K562 (cell line): ENCODE data around the gene IQCC. TPM values are rescaled to one million over a fixed set of nuclear protein-coding genes. Genes with fewer than 3 reads are reported as not detected.

Experiments
- BRD9 ChIP-seq: fragments of 450-650 bp; IDR thresholded peaks from 2 replicates; pipeline ENCODE4 v1.6.1; 2018; ENCODE audit warnings: low read depth; ENCODE audit not compliant: partially characterized antibody
- CCAR2 ChIP-seq: fragments of 200-400 bp; formaldehyde crosslinking; IDR thresholded peaks from 2 replicates; pipeline ENCODE4 v1.6.1; 2017; ENCODE audit warnings: mild to moderate bottlenecking, low read depth, low read length
- E2F8 ChIP-seq: fragments of 450-650 bp; IDR thresholded peaks from 2 replicates; pipeline ENCODE4 v1.7.1; 2018; ENCODE audit warnings: mild to moderate bottlenecking, low read depth; ENCODE audit not compliant: partially characterized antibody
- GTF2F1 ChIP-seq: IDR thresholded peaks from 2 replicates; pipeline ENCODE4 v1.6.1; 2011; ENCODE audit warnings: low read depth, low read length, improper control_type of control experiment
- HOMEZ ChIP-seq: fragments of 250-450 bp; sonication (Bioruptor Pico); IDR thresholded peaks from 2 replicates; pipeline ENCODE4 v1.4.0; 2020; ENCODE audit warnings: mild to moderate bottlenecking, moderate library complexity
- KDM2B ChIP-seq: fragments of 250-450 bp; sonication (Bioruptor Pico); IDR thresholded peaks from 2 replicates; pipeline ENCODE4 v1.8.0; 2021; ENCODE audit warnings: mild to moderate bottlenecking, moderate library complexity
- MECOM ChIP-seq: fragments of 250-450 bp; sonication (Bioruptor Pico); IDR thresholded peaks from 2 replicates; pipeline ENCODE4 v1.8.0; 2022; ENCODE audit warnings: inconsistent platforms
- MTA1 ChIP-seq: fragments of 450-650 bp; IDR thresholded peaks from 2 replicates; pipeline ENCODE4 v1.6.1; 2017; ENCODE audit warnings: borderline replicate concordance
- PURB ChIP-seq: sonication (generic); formaldehyde crosslinking; IDR thresholded peaks from 2 replicates; pipeline ENCODE4 v1.9.0; 2021; ENCODE audit warnings: low read depth, mild to moderate bottlenecking, missing genetic modification reagents
- RBM14 ChIP-seq: fragments of 200-400 bp; formaldehyde crosslinking; IDR thresholded peaks from 2 replicates; pipeline ENCODE4 v1.6.1; 2018; ENCODE audit warnings: low read depth, mild to moderate bottlenecking, low read length, moderate library complexity, borderline replicate concordance; ENCODE audit not compliant: insufficient read depth
- RBM17 ChIP-seq: fragments of 200-400 bp; formaldehyde crosslinking; IDR thresholded peaks from 2 replicates; pipeline ENCODE4 v1.6.1; 2017; ENCODE audit warnings: low read depth, mild to moderate bottlenecking, low read length, borderline replicate concordance
- RNF219 ChIP-seq: fragments of 250-450 bp; sonication (Bioruptor Pico); IDR thresholded peaks from 2 replicates; pipeline ENCODE4 v1.5.0; 2022; ENCODE audit warnings: mild to moderate bottlenecking
- TCF3 ChIP-seq: sonication (generic); formaldehyde crosslinking; IDR thresholded peaks from 2 replicates; pipeline ENCODE4 v1.4.0; 2020; ENCODE audit warnings: mild to moderate bottlenecking, missing genetic modification reagents
- TOE1 ChIP-seq, 2 experiments: fragments of 450-650 bp in 1 of 2; sonication (generic) in 1 of 2; formaldehyde crosslinking in 1 of 2; IDR thresholded peaks; 2 replicates each; pipeline versions ENCODE4 v1.7.1 to v1.8.0; 2016 to 2022; ENCODE audit warnings: borderline replicate concordance in 2 of 2, mild to moderate bottlenecking in 2 of 2, antibody characterized with exemption in 1 of 2, inconsistent platforms in 1 of 2, low read depth in 1 of 2, missing genetic modification reagents in 1 of 2, moderate library complexity in 1 of 2
- ZMIZ1 ChIP-seq, 2 experiments: fragments of 150-350 bp in 1 of 2; IDR thresholded peaks; 2 replicates each; pipeline ENCODE4 v1.6.1; 2012 to 2016; ENCODE audit warnings: low read depth in 2 of 2, low read length in 2 of 2, mild to moderate bottlenecking in 1 of 2, moderate library complexity in 1 of 2
- ZNF445 ChIP-seq: fragments of 250-450 bp; sonication (Bioruptor Pico); IDR thresholded peaks from 2 replicates; pipeline ENCODE4 v1.4.0; 2020; ENCODE audit warnings: low read depth, mild to moderate bottlenecking, moderate library complexity
- ZNF584 ChIP-seq: fragments of 200-800 bp; sonication (Bioruptor generic); IDR thresholded peaks from 2 replicates; pipeline ENCODE4 v1.6.1; 2016; ENCODE audit warnings: low read depth, mild to moderate bottlenecking, missing genetic modification characterization, missing compliant biosample characterization
- ZNF764 ChIP-seq: fragments of 250-450 bp; sonication (Bioruptor Pico); IDR thresholded peaks from 2 replicates; pipeline ENCODE4 v1.4.0; 2020; ENCODE audit warnings: low read depth, mild to moderate bottlenecking, moderate library complexity
- polyA plus RNA-seq, 8 experiments: library from polyadenylated mRNA; depleted of rRNA in 4 of 8; stranded (reverse) in 5 of 8; unstranded in 3 of 8; fragments of >200 nt; fragmentation: Nextera tagmentation in 2 of 8; fragmentation: Illumina TruSeq in 1 of 8; extraction: Ambion mirVana in 2 of 8; extraction: Trizol in 1 of 8; gene quantifications; 2 replicates each; pipeline versions ENCODE4 v1.2.1 to v1.2.3, GENCODE V29; 2011 to 2014; ENCODE audit warnings: inconsistent platforms in 1 of 8, missing spikeins in 1 of 8
- total RNA-seq, 7 experiments: library from RNA; depleted of rRNA in 6 of 7; stranded (reverse); fragments of >200 nt in 6 of 7; fragmentation: Illumina TruSeq in 2 of 7; extraction: Trizol in 2 of 7; gene quantifications; 2 replicates each; pipeline versions ENCODE4 v1.2.1 to v1.2.3, GENCODE V29; 2011 to 2021; ENCODE audit warnings: low replicate concordance in 1 of 7

The IQCC gene
- total and polyA plus RNA-seq, 9 of the 15 experiments (the other 6 are each of a cell fraction or from before 2014, with no cell fraction given) = 8.1 to 16.5 (median 10.7) TPM

GRCh38 chr1:32179193-32179442 lies 26.4 kb upstream of the IQCC start (continued):
- TF ChIP-seq RNF219 (CRISPR knock-in tag) (no peak), ZMIZ1 (IDR thresholded peaks at IDR 0.05; ENCODE audit: low read depth in 2 of 2, low read length in 2 of 2) (no peak), PURB (CRISPR knock-in tag) (no peak), CCAR2 (no peak), TCF3 (no peak), ZNF584 (CRISPR knock-in tag) (no peak), GTF2F1 (no peak), RBM14 (no peak), KDM2B (CRISPR knock-in tag) (no peak), HOMEZ (0 out of 2 replicates have a peak, but pooled peaks have one; percentile 83), BRD9 (no peak), MECOM (peak; percentile 69; the same call in 1 of the 2 replicates), TOE1 (IDR thresholded peaks at IDR 0.05; ENCODE audit: borderline replicate concordance) (no peak), TOE1 (CRISPR knock-in tag; IDR thresholded peaks at IDR 0.05; ENCODE audit: borderline replicate concordance, low read depth) (no peak), MTA1 (no peak), RBM17 (no peak), ZNF445 (CRISPR knock-in tag) (0 out of 2 replicates have a peak, but pooled peaks have one; percentile 21), ZNF764 (CRISPR knock-in tag) (peak; percentile 43; the same call in 1 of the 2 replicates), E2F8 (no peak)
